Activated CD8-positive, alpha-beta T cell treated with anti-CD3 and anti-CD28 coated beads, Interleukin-2, amount 10 ng/mL, durations not matched to agents 7 days and 5 days (primary cell): ENCODE measurements around the gene GINS1. TPM values are rescaled to one million over a fixed set of nuclear protein-coding genes. Genes with fewer than 3 reads are reported as not detected.
"Not testable (repeated sequence)": the region's sequence is repeated elsewhere in the genome, so short reads cannot be mapped to it uniquely, and the experiment has no call there.

Experiments used
- ATAC-seq: fragments of 150-1000 bp; cut with Tn5 transposase; one replicate; pipeline ENCODE4 v1.10.0; 2021; ENCODE audit warnings: moderate library complexity
- CTCF ChIA-PET: fragments of 350-600 bp; sonication (Branson Sonifier 250); formaldehyde crosslinking; loops from one replicate; lab custom pipeline; 2021; ENCODE audit warnings: antibody characterized with exemption; lab: Charles Lee
- POLR2A ChIA-PET: fragments of 350-600 bp; sonication (Branson Sonifier 250); formaldehyde crosslinking; loops from one replicate; lab custom pipeline; 2021; ENCODE audit warnings: antibody characterized with exemption; lab: Charles Lee
- DNase-seq: peaks from one replicate; pipeline ENCODE4 v3.0.0-alpha.2; 2020
- H3K27ac Mint-ChIP-seq: one replicate; pipeline ENCODE4 v1.8.0; 2021; ENCODE audit warnings: mild to moderate bottlenecking, mixed read lengths
- H3K27me3 Mint-ChIP-seq: one replicate; pipeline ENCODE4 v1.8.0; 2021; ENCODE audit warnings: low read depth, mixed read lengths
- H3K36me3 Mint-ChIP-seq: one replicate; pipeline ENCODE4 v1.8.0; 2021; ENCODE audit warnings: low read depth, mixed read lengths
- H3K4me1 Mint-ChIP-seq: one replicate; pipeline ENCODE4 v1.8.0; 2021; ENCODE audit warnings: low read depth, mixed read lengths
- H3K4me3 Mint-ChIP-seq: one replicate; pipeline ENCODE4 v1.8.0; 2021; ENCODE audit warnings: mild to moderate bottlenecking, mixed read lengths
- H3K9me3 Mint-ChIP-seq: one replicate; pipeline ENCODE4 v1.8.0; 2022; ENCODE audit warnings: mixed read lengths; ENCODE audit not compliant: insufficient read depth
- total RNA-seq, 2 experiments: library from RNA; stranded (reverse); gene quantifications; one replicate each; pipeline ENCODE4 v1.2.3, GENCODE V29; 2021

The GINS1 gene
- total RNA-seq, 2 experiments from 2014 or later: 40.8 to 41.6 TPM

DNA sequence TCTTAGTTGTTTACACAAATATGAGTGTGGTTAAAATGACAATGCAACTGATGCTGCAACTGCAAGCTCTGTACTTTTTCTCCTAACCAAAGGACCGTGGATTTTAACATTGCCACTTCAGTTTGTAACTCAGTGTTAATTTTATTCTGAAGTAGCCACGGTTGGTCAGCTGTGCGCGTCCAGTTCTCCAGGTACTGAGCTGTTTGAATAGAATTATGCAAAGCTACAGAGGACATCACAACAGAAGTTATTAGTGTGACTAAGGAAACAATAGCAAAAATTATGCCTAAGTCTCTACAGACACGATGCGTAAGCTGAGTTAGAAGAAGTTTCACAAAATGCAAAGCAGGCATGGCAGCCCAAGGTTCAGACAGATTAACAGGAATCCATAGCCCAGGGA, 12.5 kb upstream of the GINS1 start:
- CTCF ChIA-PET: interaction anchor here (1.2 kb wide), 1 partner anchor 13 kb away, joined by 3 read pairs; the partner anchor contains the start of gene GINS1
- ATAC-seq (no peak), DNase-seq (no peak)
- H3K4me1 Mint-ChIP-seq: peaks cover 5% of the 10 kb centered on the region
- H3K9me3 Mint-ChIP-seq: no peaks in the 10 kb centered on the region
- POLR2A ChIA-PET: no interaction called here
- H3K27ac Mint-ChIP-seq: no peak overlapping the region
- H3K4me3 Mint-ChIP-seq: no peak overlapping the region
- peaks cover 11% of the 10 kb centered on the region for H3K27me3 Mint-ChIP-seq
- no peaks in the 10 kb centered on the region for H3K36me3 Mint-ChIP-seq

DNA sequence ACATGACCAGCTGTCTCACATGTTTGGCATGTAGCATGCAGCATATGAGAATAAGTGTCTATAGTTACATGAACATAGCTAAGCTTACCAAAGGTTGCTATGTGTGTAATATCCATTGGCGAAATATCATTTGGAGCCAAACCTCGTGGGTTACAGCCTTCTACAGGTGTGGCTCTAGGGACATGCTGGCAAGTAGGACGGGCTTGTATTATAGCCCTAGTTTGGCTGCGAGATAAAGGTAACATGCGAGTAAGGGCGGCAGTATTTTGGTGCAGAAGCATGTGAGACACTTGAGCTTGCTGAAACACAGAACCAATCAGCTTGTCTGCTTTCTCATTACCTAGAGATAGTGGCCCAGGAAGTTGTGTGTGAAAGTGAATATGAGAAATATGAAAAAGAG, 10.4 kb upstream of the GINS1 start:
- ChIA-PET CTCF (interaction anchor here (0.9 to 2.2 kb wide), 3 partner anchors 11 to 332 kb away, joined by 3 to 11 read pairs (median 3); partner anchors contain the start of gene GINS1), POLR2A (no interaction called here)
- DNase-seq (no peak), ATAC-seq (no peak)
- Mint-ChIP-seq H3K27ac (no peak overlapping the region), H3K4me3 (no peak overlapping the region), H3K36me3 (no peaks in the 10 kb centered on the region), H3K4me1 (no peaks in the 10 kb centered on the region), H3K9me3 (no peaks in the 10 kb centered on the region), H3K27me3 (peaks cover 11% of the 10 kb centered on the region)

GRCh38 chr20:25397821-25398220, 9.7 kb upstream of the GINS1 start:
- DNase-seq: no peak
- no peaks in the 10 kb centered on the region for H3K4me1 Mint-ChIP-seq
- no peak overlapping the region for H3K4me3 Mint-ChIP-seq
- peaks cover 5% of the 10 kb centered on the region for H3K9me3 Mint-ChIP-seq
- CTCF ChIA-PET: interaction anchor here (0.9 to 2.7 kb wide), 11 partner anchors 10 to 404 kb away, joined by 3 to 30 read pairs (median 7); partner anchors contain the start of gene GINS1
- no peak overlapping the region for H3K27ac Mint-ChIP-seq
- H3K27me3 Mint-ChIP-seq: peaks cover 11% of the 10 kb centered on the region
- H3K36me3 Mint-ChIP-seq: peaks cover 5% of the 10 kb centered on the region
- POLR2A ChIA-PET: no interaction called here
- no peak for ATAC-seq

GRCh38 chr20:25398376-25399036, 9.0 kb upstream of the GINS1 start:
- ATAC-seq (no peak), DNase-seq (no peak)
- Mint-ChIP-seq H3K27ac (no peak overlapping the region), H3K4me1 (no peaks in the 10 kb centered on the region), H3K9me3 (peaks cover 5% of the 10 kb centered on the region), H3K36me3 (peaks cover 5% of the 10 kb centered on the region), H3K4me3 (no peak overlapping the region), H3K27me3 (peaks cover 10% of the 10 kb centered on the region)
- POLR2A ChIA-PET: no interaction called here
- CTCF ChIA-PET: interaction anchor here (0.8 to 2.7 kb wide), 27 partner anchors 8 to 405 kb away, joined by 3 to 30 read pairs (median 5); partner anchors contain the start of genes ABHD12, GINS1 and PYGB

DNA sequence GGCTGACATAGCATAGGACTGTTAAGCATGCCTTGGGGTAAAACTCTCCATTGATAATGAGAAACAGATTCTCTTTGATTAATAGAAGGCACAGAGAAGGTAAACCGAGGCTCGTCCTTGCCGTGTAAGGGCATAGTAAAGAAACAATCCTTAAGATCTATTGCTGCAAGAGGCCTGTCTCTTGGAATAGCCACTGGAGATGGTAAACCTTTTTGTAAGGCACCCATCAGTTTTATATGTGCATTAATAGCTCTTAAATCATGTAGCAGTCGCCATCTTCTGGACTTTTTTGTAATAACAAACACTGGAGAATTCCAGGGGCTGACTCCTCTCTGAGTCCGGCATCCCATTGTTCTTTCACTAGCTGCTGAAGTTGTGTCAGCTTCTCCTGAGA, 8.4 kb upstream of the GINS1 start:
- Mint-ChIP-seq H3K27ac (no peak overlapping the region), H3K4me3 (no peak overlapping the region), H3K27me3 (peaks cover 9% of the 10 kb centered on the region), H3K4me1 (no peaks in the 10 kb centered on the region), H3K9me3 (peaks cover 5% of the 10 kb centered on the region), H3K36me3 (peaks cover 5% of the 10 kb centered on the region)
- POLR2A ChIA-PET: interaction anchor here (0.6 kb wide), 1 partner anchor 49 kb away, joined by 3 read pairs; no protein-coding TSS in a partner anchor
- DNase-seq (peak; percentile 42), ATAC-seq (peak; percentile 67)
- CTCF ChIA-PET: interaction anchor here (0.8 to 2.7 kb wide), 27 partner anchors 8 to 405 kb away, joined by 3 to 30 read pairs (median 5); partner anchors contain the start of genes ABHD12, GINS1 and PYGB

DNA sequence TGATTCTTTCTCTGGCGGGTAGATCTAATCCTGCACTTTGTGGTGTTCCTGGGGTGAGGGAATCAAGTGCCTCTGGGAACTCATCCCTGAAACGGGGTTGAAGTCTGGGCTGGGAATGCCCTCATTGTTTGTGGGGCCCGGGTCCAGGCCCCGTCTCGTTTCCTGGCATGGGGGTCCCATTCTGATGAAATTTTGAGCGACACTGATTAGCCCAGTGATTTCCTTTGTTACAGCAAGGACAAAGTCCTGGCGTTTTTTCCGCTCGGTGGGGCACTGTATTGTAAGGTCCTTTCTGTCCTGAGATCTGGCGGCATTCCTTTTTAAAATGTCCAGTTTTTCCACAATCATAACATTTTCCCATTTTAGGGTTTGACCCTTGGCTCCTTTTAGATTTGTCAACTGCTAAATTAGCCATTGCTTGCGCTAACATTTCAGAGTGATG, 7.2 kb upstream of the GINS1 start:
- DNase-seq, H3K27ac Mint-ChIP-seq, H3K4me1 Mint-ChIP-seq, H3K36me3 Mint-ChIP-seq, H3K27me3 Mint-ChIP-seq, H3K4me3 Mint-ChIP-seq, POLR2A ChIA-PET, ATAC-seq, H3K9me3 Mint-ChIP-seq: not testable (repeated sequence)
- CTCF ChIA-PET: interaction anchor here (1.2 to 2.7 kb wide), 4 partner anchors 23 to 407 kb away, joined by 3 to 30 read pairs (median 12); no protein-coding TSS in a partner anchor

GRCh38 chr20:25402583-25402982, 4.9 kb upstream of the GINS1 start:
- H3K4me1 Mint-ChIP-seq: peaks cover 7% of the 10 kb centered on the region
- ChIA-PET POLR2A (no interaction called here), CTCF (no interaction called here)
- no peak for DNase-seq
- no peak overlapping the region for H3K27ac Mint-ChIP-seq
- peaks cover 5% of the 10 kb centered on the region for H3K36me3 Mint-ChIP-seq
- ATAC-seq: no peak
- H3K27me3 Mint-ChIP-seq: no peaks in the 10 kb centered on the region
- H3K4me3 Mint-ChIP-seq: no peak overlapping the region
- peaks cover 5% of the 10 kb centered on the region for H3K9me3 Mint-ChIP-seq

DNA sequence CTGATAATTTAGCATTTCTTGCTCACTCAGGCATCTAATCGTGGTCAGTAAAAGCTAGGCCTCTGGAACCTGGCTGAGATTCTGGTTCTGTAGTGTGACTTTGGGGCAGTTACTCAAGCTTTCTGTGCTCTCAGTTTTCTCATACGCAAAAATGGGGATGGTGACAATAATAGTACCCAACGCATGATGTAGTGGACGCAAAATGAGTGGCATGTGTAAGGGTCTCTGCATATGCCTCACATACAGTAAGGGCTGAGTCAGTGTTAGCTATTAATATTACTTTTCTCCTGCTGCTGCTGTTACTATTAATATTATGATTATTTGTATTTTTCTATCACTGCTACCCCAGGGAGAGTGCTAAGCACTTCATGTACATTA, 686 bp downstream of the GINS1 start:
- H3K36me3 Mint-ChIP-seq: peaks cover 20% of the 10 kb centered on the region
- H3K4me1 Mint-ChIP-seq: peaks cover 19% of the 10 kb centered on the region
- ChIA-PET POLR2A (interaction anchor here (1.2 to 1.5 kb wide), 3 partner anchors 93 to 158 kb away, joined by 4 to 5 read pairs (median 5); no protein-coding TSS in a partner anchor), CTCF (interaction anchor here (0.9 to 3.4 kb wide), 10 partner anchors 9 to 118 kb away, joined by 3 to 15 read pairs (median 4); no protein-coding TSS in a partner anchor)
- H3K27me3 Mint-ChIP-seq: no peaks in the 10 kb centered on the region
- H3K4me3 Mint-ChIP-seq: peak overlapping the region; percentile 91
- DNase-seq (no peak), ATAC-seq (no peak)
- H3K9me3 Mint-ChIP-seq: no peaks in the 10 kb centered on the region
- peak overlapping the region; percentile 92 for H3K27ac Mint-ChIP-seq

DNA sequence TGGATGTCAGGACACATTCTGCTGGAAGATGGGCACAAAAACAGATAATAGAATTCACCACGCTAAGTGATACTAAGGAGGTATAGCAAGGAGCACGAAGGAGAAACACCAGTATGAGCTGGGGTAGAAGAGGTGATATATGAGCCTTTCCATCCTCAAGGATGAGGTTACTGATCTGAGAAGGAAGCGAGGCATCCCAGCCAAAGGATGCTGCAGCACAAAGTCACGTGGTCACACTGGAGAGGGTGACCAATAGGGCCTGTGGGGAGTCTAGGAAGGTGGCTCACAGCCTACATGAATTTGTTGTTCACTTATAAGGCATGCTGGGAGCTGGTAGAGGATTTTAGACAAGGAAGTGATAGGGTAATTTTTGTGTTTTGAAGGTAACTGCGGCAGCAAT, 1.4 kb downstream of the GINS1 start:
- ChIA-PET CTCF (interaction anchor here (0.7 to 3.4 kb wide), 5 partner anchors 9 to 98 kb away, joined by 3 to 15 read pairs (median 3); no protein-coding TSS in a partner anchor), POLR2A (interaction anchor here (0.6 kb wide), 1 partner anchor 178 kb away, joined by 3 read pairs; no protein-coding TSS in a partner anchor)
- Mint-ChIP-seq H3K27ac (peak overlapping the region; percentile 23), H3K27me3 (no peaks in the 10 kb centered on the region), H3K36me3 (peaks cover 23% of the 10 kb centered on the region), H3K9me3 (no peaks in the 10 kb centered on the region), H3K4me3 (peak overlapping the region; percentile 91), H3K4me1 (peaks cover 19% of the 10 kb centered on the region)
- peak; percentile 17 for DNase-seq
- no peak for ATAC-seq

DNA sequence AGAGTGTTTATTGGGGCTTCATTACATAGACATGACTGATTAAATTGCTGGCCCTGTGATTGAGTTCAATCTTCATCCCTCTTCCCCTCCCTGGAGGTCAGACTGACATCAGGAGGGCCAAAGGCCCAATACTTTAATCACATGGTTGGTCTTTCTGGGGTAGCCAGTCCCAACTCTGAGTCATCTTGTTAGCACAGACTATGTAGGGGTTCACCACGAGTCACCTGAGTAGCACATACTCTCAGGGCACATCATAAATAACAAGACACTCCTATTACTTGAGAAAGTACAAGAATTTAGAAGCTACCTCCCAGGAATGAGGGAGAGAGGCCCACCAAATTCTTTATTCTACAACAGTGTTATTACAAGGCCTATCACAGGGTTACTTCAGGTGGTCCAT, 11.3 kb downstream of the GINS1 start:
- H3K9me3 Mint-ChIP-seq: no peaks in the 10 kb centered on the region
- ATAC-seq (no peak), DNase-seq (no peak)
- no peak overlapping the region for H3K27ac Mint-ChIP-seq
- no peaks in the 10 kb centered on the region for H3K27me3 Mint-ChIP-seq
- ChIA-PET POLR2A (interaction anchor here (1.4 kb wide), 1 partner anchor 11 kb away, joined by 3 read pairs; the partner anchor contains the start of gene GINS1), CTCF (interaction anchor here (1.0 to 1.5 kb wide), 3 partner anchors 9 to 19 kb away, joined by 3 to 4 read pairs (median 3); no protein-coding TSS in a partner anchor)
- no peak overlapping the region for H3K4me3 Mint-ChIP-seq
- H3K36me3 Mint-ChIP-seq: peaks cover 43% of the 10 kb centered on the region
- H3K4me1 Mint-ChIP-seq: no peaks in the 10 kb centered on the region

GRCh38 chr20:25421102-25421501, 13.6 kb downstream of the GINS1 start:
- Mint-ChIP-seq H3K27me3 (no peaks in the 10 kb centered on the region), H3K4me3 (no peak overlapping the region), H3K4me1 (peaks cover 8% of the 10 kb centered on the region), H3K36me3 (peaks cover 49% of the 10 kb centered on the region), H3K9me3 (no peaks in the 10 kb centered on the region), H3K27ac (no peak overlapping the region)
- POLR2A ChIA-PET: interaction anchor here (1.2 kb wide), 1 partner anchor 14 kb away, joined by 5 read pairs; the partner anchor contains the start of gene GINS1
- CTCF ChIA-PET: no interaction called here
- ATAC-seq: no peak
- DNase-seq: no peak

GRCh38 chr20:25422032-25422431, 14.6 kb downstream of the GINS1 start:
- H3K9me3 Mint-ChIP-seq: no peaks in the 10 kb centered on the region
- ChIA-PET POLR2A (no interaction called here), CTCF (no interaction called here)
- no peak overlapping the region for H3K27ac Mint-ChIP-seq
- no peak overlapping the region for H3K4me3 Mint-ChIP-seq
- ATAC-seq (no peak), DNase-seq (no peak)
- H3K4me1 Mint-ChIP-seq: peaks cover 9% of the 10 kb centered on the region
- peaks cover 52% of the 10 kb centered on the region for H3K36me3 Mint-ChIP-seq
- H3K27me3 Mint-ChIP-seq: no peaks in the 10 kb centered on the region
